Activated CD8-positive, alpha-beta T cell treated with anti-CD3 and anti-CD28 coated beads for 36 hours (primary cell): ENCODE data around the gene AMY2B. TPM values are rescaled to one million over a fixed set of nuclear protein-coding genes. Genes with fewer than 3 reads are reported as not detected.
"Not testable (repeated sequence)": the region's sequence is repeated elsewhere in the genome, so short reads cannot be mapped to it uniquely, and the experiment has no call there.

Experiments used
- ATAC-seq: fragments of 200-7000 bp; cut with Tn5 transposase; one replicate; pipeline ENCODE4 v1.10.0; 2021; ENCODE audit warnings: mild to moderate bottlenecking, moderate library complexity
- CTCF ChIA-PET: fragments of 350-600 bp; sonication (Branson Sonifier 250); formaldehyde crosslinking; loops from one replicate; lab custom pipeline; 2021; ENCODE audit warnings: antibody characterized with exemption; lab: Charles Lee
- POLR2A ChIA-PET: fragments of 350-600 bp; sonication (Branson Sonifier 250); formaldehyde crosslinking; loops from one replicate; lab custom pipeline; 2021; ENCODE audit warnings: antibody characterized with exemption; lab: Charles Lee
- DNase-seq: peaks from one replicate; pipeline ENCODE4 v3.0.0-alpha.2; 2020
- H3K27ac Mint-ChIP-seq: one replicate; pipeline ENCODE4 v1.8.0; 2021; ENCODE audit warnings: mild to moderate bottlenecking, mixed read lengths
- H3K27me3 Mint-ChIP-seq: one replicate; pipeline ENCODE4 v1.8.0; 2021; ENCODE audit warnings: mixed read lengths
- H3K36me3 Mint-ChIP-seq: one replicate; pipeline ENCODE4 v1.8.0; 2021; ENCODE audit warnings: low read depth, mixed read lengths
- H3K4me1 Mint-ChIP-seq: one replicate; pipeline ENCODE4 v1.8.0; 2021; ENCODE audit warnings: low read depth, mixed read lengths
- H3K4me3 Mint-ChIP-seq: one replicate; pipeline ENCODE4 v1.8.0; 2021; ENCODE audit warnings: mild to moderate bottlenecking, moderate library complexity, mixed read lengths
- H3K9me3 Mint-ChIP-seq: one replicate; pipeline ENCODE4 v1.8.0; 2021; ENCODE audit warnings: mixed read lengths
- intact Hi-C: fragments of 100-400 bp; cut with micrococcal nuclease; formaldehyde crosslinking; loops from one replicate; pipeline ENCODE4 v1.10.0; 2022
- total RNA-seq, 2 experiments: library from RNA; stranded (reverse); gene quantifications; one replicate each; pipeline ENCODE4 v1.2.3, GENCODE V29; 2021
- TF ChIP-seq, protein P1 (sequence below): fragments of 200-600 bp; IDR thresholded peaks from one replicate; pipeline ENCODE4 v1.8.0; 2022; ENCODE audit warnings: antibody characterized with exemption, mild to moderate bottlenecking

AMY2B gene
- total RNA-seq, result 1 to 10 TPM; 6.1 to 9.7 TPM

DNA sequence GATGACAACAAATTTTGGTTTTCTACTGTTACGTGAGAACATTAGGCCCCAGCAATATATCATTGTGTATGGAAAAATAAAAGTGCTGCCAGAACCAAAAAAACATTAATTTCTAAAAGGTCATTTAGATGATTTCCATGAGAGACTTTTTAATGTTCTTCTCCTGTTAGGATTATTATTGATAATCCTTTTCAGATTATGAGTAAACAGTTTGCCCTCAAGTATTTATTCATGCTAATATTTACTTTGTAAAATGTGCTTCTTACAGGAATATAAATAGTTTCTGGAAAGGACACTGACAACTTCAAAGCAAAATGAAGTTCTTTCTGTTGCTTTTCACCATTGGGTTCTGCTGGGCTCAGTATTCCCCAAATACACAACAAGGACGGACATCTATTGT is at the start of gene AMY2B:
Gene AMY2B (plus strand): TSS at position 301 of the 400 bp plus-strand sequence. CDS start 14 bp downstream, at position 315.
- H3K4me3 Mint-ChIP-seq, H3K4me1 Mint-ChIP-seq, H3K27me3 Mint-ChIP-seq, H3K27ac Mint-ChIP-seq, DNase-seq, intact Hi-C loops, ATAC-seq, CTCF ChIA-PET, H3K9me3 Mint-ChIP-seq, POLR2A ChIA-PET: not testable (repeated sequence)
- H3K36me3 Mint-ChIP-seq, result peaks cover 14% of the 10 kb centered on the region

DNA sequence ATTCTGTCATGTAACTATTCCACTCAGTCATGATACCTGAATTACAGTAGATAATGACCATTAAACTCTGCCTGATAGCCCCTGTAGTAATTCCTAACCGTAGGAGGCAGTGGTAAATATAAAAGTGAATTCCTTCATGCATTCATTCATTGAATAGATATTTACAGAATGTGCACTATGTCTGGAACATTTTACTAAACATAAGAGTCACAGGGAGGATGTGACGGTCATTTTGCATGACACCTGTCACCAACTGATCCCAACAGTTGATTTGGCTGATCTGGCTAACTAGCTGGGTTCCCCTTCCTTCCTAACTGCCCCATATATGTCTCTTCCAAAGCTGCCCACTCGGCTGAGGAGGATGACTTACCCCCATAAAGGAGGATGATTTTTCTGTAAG is 48.0 kb upstream of the AMY2B start:
- ChIA-PET CTCF (no interaction called here), POLR2A (no interaction called here)
- Mint-ChIP-seq H3K4me1 (peaks cover 33% of the 10 kb centered on the region), H3K4me3 (no peak overlapping the region), H3K9me3 (no peaks in the 10 kb centered on the region), H3K27ac (no peak overlapping the region), H3K27me3 (no peaks in the 10 kb centered on the region), H3K36me3 (peaks cover 11% of the 10 kb centered on the region)
- DNase-seq (no peak), ATAC-seq (no peak)
- intact Hi-C loops, result no loop called here
- TF ChIP-seq, protein P1, sequence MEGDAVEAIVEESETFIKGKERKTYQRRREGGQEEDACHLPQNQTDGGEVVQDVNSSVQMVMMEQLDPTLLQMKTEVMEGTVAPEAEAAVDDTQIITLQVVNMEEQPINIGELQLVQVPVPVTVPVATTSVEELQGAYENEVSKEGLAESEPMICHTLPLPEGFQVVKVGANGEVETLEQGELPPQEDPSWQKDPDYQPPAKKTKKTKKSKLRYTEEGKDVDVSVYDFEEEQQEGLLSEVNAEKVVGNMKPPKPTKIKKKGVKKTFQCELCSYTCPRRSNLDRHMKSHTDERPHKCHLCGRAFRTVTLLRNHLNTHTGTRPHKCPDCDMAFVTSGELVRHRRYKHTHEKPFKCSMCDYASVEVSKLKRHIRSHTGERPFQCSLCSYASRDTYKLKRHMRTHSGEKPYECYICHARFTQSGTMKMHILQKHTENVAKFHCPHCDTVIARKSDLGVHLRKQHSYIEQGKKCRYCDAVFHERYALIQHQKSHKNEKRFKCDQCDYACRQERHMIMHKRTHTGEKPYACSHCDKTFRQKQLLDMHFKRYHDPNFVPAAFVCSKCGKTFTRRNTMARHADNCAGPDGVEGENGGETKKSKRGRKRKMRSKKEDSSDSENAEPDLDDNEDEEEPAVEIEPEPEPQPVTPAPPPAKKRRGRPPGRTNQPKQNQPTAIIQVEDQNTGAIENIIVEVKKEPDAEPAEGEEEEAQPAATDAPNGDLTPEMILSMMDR, result no peak

DNA sequence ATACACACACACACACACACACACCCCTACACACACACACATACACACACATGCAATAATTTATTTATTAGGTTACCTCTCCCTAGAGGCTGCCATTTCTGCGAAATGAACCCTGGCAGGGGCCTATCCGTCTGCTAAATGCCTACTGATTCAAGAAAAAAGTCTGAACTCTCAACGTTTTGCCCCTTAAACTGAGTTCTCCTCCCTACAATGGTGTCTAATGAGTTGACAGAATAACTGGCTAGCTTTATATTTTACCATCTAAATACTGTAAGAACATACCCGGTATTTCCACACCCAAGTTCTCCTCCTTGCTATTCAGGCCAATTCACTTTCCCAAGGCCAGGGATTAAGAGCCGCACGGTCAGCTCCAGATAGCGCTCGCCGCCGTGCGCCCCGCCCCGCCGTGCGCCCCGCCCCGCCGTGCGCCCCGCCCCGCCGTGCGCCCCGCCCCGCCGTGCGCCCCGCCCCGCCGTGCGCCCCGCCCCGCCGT is 46.2 kb upstream of the AMY2B start:
- DNase-seq (peak; percentile 3), ATAC-seq (peak; percentile 19)
- no peaks in the 10 kb centered on the region for H3K9me3 Mint-ChIP-seq
- peak overlapping the region; percentile 83 for H3K27ac Mint-ChIP-seq
- H3K4me1 Mint-ChIP-seq, result peaks cover 46% of the 10 kb centered on the region
- H3K36me3 Mint-ChIP-seq, result peaks cover 25% of the 10 kb centered on the region
- POLR2A ChIA-PET, result no interaction called here
- CTCF ChIA-PET, result interaction anchor here (1.6 to 4.1 kb wide), 2 partner anchors 8 to 11 kb away, joined by 6 to 23 read pairs; no protein-coding TSS in a partner anchor
- H3K4me3 Mint-ChIP-seq, result peak overlapping the region; percentile 83
- TF ChIP-seq, protein P1, result no peak
- H3K27me3 Mint-ChIP-seq, result no peaks in the 10 kb centered on the region
- intact Hi-C loops, result no loop called here

DNA sequence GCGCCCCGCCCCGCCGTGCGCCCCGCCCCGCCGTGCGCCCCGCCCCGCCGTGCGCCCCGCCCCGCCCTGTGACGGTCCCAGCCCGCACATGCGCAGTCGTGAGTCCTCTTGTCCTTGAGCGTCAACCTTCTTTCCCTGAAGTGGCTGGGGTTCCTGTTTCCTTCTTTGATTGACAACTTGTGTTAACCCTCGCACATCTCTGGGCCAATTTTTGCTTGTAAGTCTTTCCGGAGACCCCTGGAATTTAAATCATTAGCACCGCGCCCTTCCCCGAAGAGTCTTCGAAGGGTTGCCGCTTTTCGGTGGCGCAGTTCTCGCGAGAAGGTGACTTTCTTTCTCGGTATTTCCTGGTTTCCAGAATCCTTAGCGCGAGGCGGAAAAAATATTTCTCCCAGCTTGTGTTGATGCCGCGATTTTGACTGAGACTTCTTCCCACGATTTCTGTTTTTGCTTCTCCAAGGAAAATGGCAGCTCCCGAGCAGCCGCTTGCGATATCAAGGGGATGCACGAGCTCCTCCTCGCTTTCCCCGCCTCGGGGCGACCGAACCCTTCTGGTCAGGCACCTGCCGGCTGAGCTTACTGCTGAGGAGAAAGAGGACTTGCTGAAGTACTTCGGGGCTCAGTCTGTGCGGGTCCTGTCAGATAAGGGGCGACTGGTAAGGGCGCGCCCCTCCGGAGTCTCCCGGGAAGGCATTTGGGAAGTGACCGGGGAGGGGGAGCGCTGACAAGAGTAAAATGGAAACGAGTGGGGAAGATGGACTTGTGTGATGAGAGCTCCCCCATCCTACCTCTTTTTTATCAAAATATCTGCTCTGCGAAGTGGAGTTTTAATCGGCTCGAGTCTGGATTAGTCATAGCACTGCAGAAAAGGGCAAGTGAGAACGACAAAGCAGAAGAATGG is 45.5 kb upstream of the AMY2B start, which contains the start of gene RNPC3:
Gene RNPC3 (plus strand): TSS at position 93 of the 901 bp plus-strand sequence. CDS start 372 bp downstream, at position 465.
- Mint-ChIP-seq H3K27ac (peak within 1 kb of the TSS; percentile 99), H3K4me3 (peak within 1 kb of the TSS; percentile 96), H3K27me3 (no peaks in the 10 kb centered on the region), H3K9me3 (no peaks in the 10 kb centered on the region), H3K4me1 (peaks cover 53% of the 10 kb centered on the region), H3K36me3 (peaks cover 32% of the 10 kb centered on the region)
- TF ChIP-seq, protein P1, result no peak
- intact Hi-C loops, result no loop called here
- ATAC-seq (peak; percentile 75), DNase-seq (peak; percentile 87)
- POLR2A ChIA-PET, result interaction anchor here (0.6 to 1.0 kb wide), 3 partner anchors 10 to 37 kb away, joined by 3 read pairs; no protein-coding TSS in a partner anchor
- CTCF ChIA-PET, result interaction anchor here (1.6 to 4.1 kb wide), 2 partner anchors 9 to 11 kb away, joined by 6 to 23 read pairs; no protein-coding TSS in a partner anchor

DNA sequence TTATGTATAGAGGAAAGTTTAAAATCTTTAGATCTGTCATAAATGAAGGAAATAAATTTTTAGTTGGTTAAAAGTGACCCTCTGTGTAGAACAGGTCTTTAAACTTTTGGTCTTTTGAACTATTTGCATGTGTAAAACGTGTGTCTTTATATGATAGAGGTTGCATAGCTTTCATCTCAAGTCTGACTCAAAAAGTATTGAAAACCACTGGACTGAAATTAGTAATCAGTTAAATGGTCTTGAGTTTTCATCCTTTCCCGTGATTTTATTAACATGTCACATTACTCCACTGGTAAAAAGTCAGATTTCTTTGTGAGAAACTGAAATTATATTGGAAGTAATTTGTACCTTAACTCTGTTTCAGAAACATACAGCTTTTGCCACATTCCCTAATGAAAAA is 44.1 kb upstream of the AMY2B start:
- Mint-ChIP-seq H3K27me3 (no peaks in the 10 kb centered on the region), H3K36me3 (peaks cover 46% of the 10 kb centered on the region), H3K9me3 (no peaks in the 10 kb centered on the region), H3K4me3 (peak overlapping the region; percentile 96), H3K27ac (peak overlapping the region; percentile 78), H3K4me1 (peaks cover 66% of the 10 kb centered on the region)
- DNase-seq (no peak), ATAC-seq (no peak)
- intact Hi-C loops, result no loop called here
- CTCF ChIA-PET, result interaction anchor here (4.1 kb wide), 1 partner anchor 13 kb away, joined by 23 read pairs; no protein-coding TSS in a partner anchor
- POLR2A ChIA-PET, result no interaction called here
- TF ChIP-seq, protein P1, result no peak
